ENCODE data around the gene LRBA.

GRCh38 chr4:151013944-151014343 lies 1.1 kb downstream of the LRBA start:
- no peak for TF ChIP-seq CTCF (IDR thresholded peaks at IDR 0.05)
- TF ChIP-seq NFYB (CRISPR knock-in tag; conservative IDR thresholded peaks at IDR 0.05; ENCODE audit: low read depth): no peak
- TF ChIP-seq FOXP1 (CRISPR knock-in tag; IDR thresholded peaks at IDR 0.05; ENCODE audit: borderline replicate concordance): no peak
- TF ChIP-seq FOXK1 (CRISPR knock-in tag; IDR thresholded peaks at IDR 0.05): no peak
- TF ChIP-seq CREM (CRISPR knock-in tag; IDR thresholded peaks at IDR 0.05): no peak
- TF ChIP-seq USF1 (CRISPR knock-in tag; IDR thresholded peaks at IDR 0.05): no peak
- TF ChIP-seq CREB1 (CRISPR knock-in tag; IDR thresholded peaks at IDR 0.05): no peak
